ENCODE results near the gene TCF25. TPM values are rescaled to one million over a fixed set of nuclear protein-coding genes. Genes with fewer than 3 reads are reported as not detected.

The TCF25 gene
- total RNA-seq, 1 experiment from 2014 or later = 79.6 TPM

- Histone ChIP-seq H4K20me1 (ENCODE audit: low read length) (no peaks in the 10 kb centered on the region), H3K27ac (ENCODE audit: low read length) (no peak overlapping the region), H3K36me3 (ENCODE audit: low read depth, low read length) (no peaks in the 10 kb centered on the region), H3K9me2 (replicated peaks; ENCODE audit: low read length) (no peaks in the 10 kb centered on the region), H3F3A (ENCODE audit: low read length, unreplicated experiment) (no peaks in the 10 kb centered on the region), H3K9ac (ENCODE audit: low read length) (no peak overlapping the region), H3K4me3 (ENCODE audit: low read length) (no peak overlapping the region), H3K4me1 (ENCODE audit: insufficient read depth, low read length) (peaks cover 4% of the 10 kb centered on the region; the same call in 1 of the 2 replicates), H3K4me2 (ENCODE audit: low read length) (no peak overlapping the region), H3K9me3 (ENCODE audit: low read length) (no peaks in the 10 kb centered on the region), H3K79me2 (ENCODE audit: low read length) (no peaks in the 10 kb centered on the region), H2AFZ (ENCODE audit: low read length) (no peak overlapping the region), H3K27me3 (ENCODE audit: low read length) (no peaks in the 10 kb centered on the region)
- no peak for ATAC-seq
- TF ChIP-seq EZH2phosphoT487 (IDR thresholded peaks at IDR 0.05; ENCODE audit: borderline replicate concordance, low read length) (no peak), CTCF (conservative IDR thresholded peaks at IDR 0.05; ENCODE audit: low read depth, low read length) (no peak), EZH2 (IDR thresholded peaks at IDR 0.05; ENCODE audit: low read length, unreplicated experiment) (no peak)
- CTCF ChIA-PET = no interaction called here
- POLR2A ChIA-PET (ENCODE audit: unreplicated experiment) = no interaction called here
- intact Hi-C loops (cut with micrococcal nuclease) = no loop called here
- no peak for DNase-seq
- no TSS peak for BruUV-seq (replicated peaks)
Measured at GRCh38 chr16:89952049-89952448, 78.7 kb downstream of the TCF25 start.

GRCh38 chr16:89952551-89952950, 79.2 kb downstream of the TCF25 start:
- DNase-seq (no peak), ATAC-seq (no peak)
- ChIA-PET CTCF (no interaction called here), POLR2A (ENCODE audit: unreplicated experiment) (no interaction called here)
- Histone ChIP-seq H3K27ac (ENCODE audit: low read length) (no peak overlapping the region), H3K4me2 (ENCODE audit: low read length) (no peak overlapping the region), H3K36me3 (ENCODE audit: low read depth, low read length) (no peaks in the 10 kb centered on the region), H3K79me2 (ENCODE audit: low read length) (no peaks in the 10 kb centered on the region), H2AFZ (ENCODE audit: low read length) (no peak overlapping the region), H3K9me2 (replicated peaks; ENCODE audit: low read length) (no peaks in the 10 kb centered on the region), H3K27me3 (ENCODE audit: low read length) (no peaks in the 10 kb centered on the region), H3K4me3 (ENCODE audit: low read length) (no peak overlapping the region), H3F3A (ENCODE audit: low read length, unreplicated experiment) (no peaks in the 10 kb centered on the region), H3K9ac (ENCODE audit: low read length) (no peak overlapping the region), H3K9me3 (ENCODE audit: low read length) (no peaks in the 10 kb centered on the region), H4K20me1 (ENCODE audit: low read length) (no peaks in the 10 kb centered on the region), H3K4me1 (ENCODE audit: insufficient read depth, low read length) (peaks cover 4% of the 10 kb centered on the region; the same call in 1 of the 2 replicates)
- TF ChIP-seq EZH2phosphoT487 (IDR thresholded peaks at IDR 0.05; ENCODE audit: borderline replicate concordance, low read length) (no peak), CTCF (conservative IDR thresholded peaks at IDR 0.05; ENCODE audit: low read depth, low read length) (no peak), EZH2 (IDR thresholded peaks at IDR 0.05; ENCODE audit: low read length, unreplicated experiment) (no peak)
- intact Hi-C loops (cut with micrococcal nuclease) = no loop called here
- no TSS peak for BruUV-seq (replicated peaks)

- Histone ChIP-seq H3K4me2 (ENCODE audit: low read length) (no peak overlapping the region), H3K4me1 (ENCODE audit: insufficient read depth, low read length) (0 out of 2 replicates have a peak, but pooled peaks cover 4% of the 10 kb centered on the region), H3K27me3 (ENCODE audit: low read length) (no peaks in the 10 kb centered on the region), H3K79me2 (ENCODE audit: low read length) (no peaks in the 10 kb centered on the region), H3K9ac (ENCODE audit: low read length) (no peak overlapping the region), H3K36me3 (ENCODE audit: low read depth, low read length) (no peaks in the 10 kb centered on the region), H3K9me3 (ENCODE audit: low read length) (no peaks in the 10 kb centered on the region), H2AFZ (ENCODE audit: low read length) (no peak overlapping the region), H4K20me1 (ENCODE audit: low read length) (no peaks in the 10 kb centered on the region), H3K27ac (ENCODE audit: low read length) (no peak overlapping the region), H3F3A (ENCODE audit: low read length, unreplicated experiment) (no peaks in the 10 kb centered on the region), H3K9me2 (replicated peaks; ENCODE audit: low read length) (no peaks in the 10 kb centered on the region), H3K4me3 (ENCODE audit: low read length) (no peak overlapping the region)
- intact Hi-C loops (cut with micrococcal nuclease) = no loop called here
- CTCF ChIA-PET = no interaction called here
- no peak for DNase-seq
- TF ChIP-seq EZH2 (IDR thresholded peaks at IDR 0.05; ENCODE audit: low read length, unreplicated experiment) (no peak), EZH2phosphoT487 (IDR thresholded peaks at IDR 0.05; ENCODE audit: borderline replicate concordance, low read length) (no peak), CTCF (conservative IDR thresholded peaks at IDR 0.05; ENCODE audit: low read depth, low read length) (no peak)
- POLR2A ChIA-PET (ENCODE audit: unreplicated experiment) = no interaction called here
- BruUV-seq (replicated peaks) = no TSS peak
- no peak for ATAC-seq
Measured at GRCh38 chr16:89953671-89954406, 80.4 kb downstream of the TCF25 start.

Data from PC-3 (cell line).